ENCODE data around the gene ITGBL1.
"Not testable (repeated sequence)": the region's sequence is repeated elsewhere in the genome, so short reads cannot be mapped to it uniquely, and the experiment has no call there.

ITGBL1 gene

DNA sequence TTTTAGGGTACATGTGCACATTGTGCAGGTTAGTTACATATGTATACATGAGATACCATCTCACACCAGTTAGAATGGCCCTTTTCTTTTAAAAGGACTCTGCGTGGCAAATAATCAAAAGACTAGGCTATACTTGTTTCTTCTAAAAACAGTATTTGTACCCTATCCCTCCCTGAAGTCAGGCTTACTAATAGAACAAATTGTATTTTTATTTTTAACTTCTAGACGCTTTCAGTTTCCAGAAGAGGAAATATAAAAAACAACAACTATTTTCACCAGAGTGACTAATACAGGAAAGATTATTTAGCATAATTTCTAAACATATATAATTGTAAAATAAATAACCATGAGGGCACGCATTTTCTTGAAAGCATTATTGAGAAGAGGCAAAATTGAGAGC is 83.6 kb downstream of the ITGBL1 start:
- Histone ChIP-seq H3F3A (ENCODE audit: low read depth) (no peaks in the 10 kb centered on the region), H3K9me2 (replicated peaks; ENCODE audit: low read depth, low read length) (no peaks in the 10 kb centered on the region), H3K9me3 (ENCODE audit: insufficient read depth, low read depth, low read length) (no peaks in the 10 kb centered on the region), H2AFZ (ENCODE audit: low read length) (no peak overlapping the region), H3K36me3 (ENCODE audit: insufficient read depth, low read length) (no peaks in the 10 kb centered on the region), H3K4me2 (ENCODE audit: low read depth, low read length, poor library complexity, severe bottlenecking) (no peak overlapping the region), H3K9ac (ENCODE audit: low read depth, low read length, poor library complexity, severe bottlenecking) (no peak overlapping the region), H3K27me3 (ENCODE audit: insufficient read depth, low read length, poor library complexity, severe bottlenecking) (no peaks in the 10 kb centered on the region), H4K20me1 (ENCODE audit: insufficient read depth, low read length, poor library complexity, severe bottlenecking) (no peaks in the 10 kb centered on the region), H3K79me2 (ENCODE audit: insufficient read depth, low read length) (no peaks in the 10 kb centered on the region), H3K4me3 (ENCODE audit: low read length, poor library complexity, severe bottlenecking) (no peak overlapping the region), H3K4me1 (ENCODE audit: insufficient read depth, low read length, poor library complexity, severe bottlenecking) (peaks cover 2% of the 10 kb centered on the region)
- no peak for TF ChIP-seq CTCF (conservative IDR thresholded peaks at IDR 0.05; ENCODE audit: low read length)
- no peak for TF ChIP-seq EZH2phosphoT487 (IDR thresholded peaks at IDR 0.05; ENCODE audit: borderline replicate concordance)

- H3K4me1 ChIP-seq (ENCODE audit: insufficient read depth, low read length, poor library complexity, severe bottlenecking); H3K36me3 ChIP-seq (ENCODE audit: insufficient read depth, low read length); H3K9me2 ChIP-seq (replicated peaks; ENCODE audit: low read depth, low read length); H3F3A ChIP-seq (ENCODE audit: low read depth); H3K27me3 ChIP-seq (ENCODE audit: insufficient read depth, low read length, poor library complexity, severe bottlenecking); H3K9me3 ChIP-seq (ENCODE audit: insufficient read depth, low read depth, low read length); H3K4me3 ChIP-seq (ENCODE audit: low read length, poor library complexity, severe bottlenecking); H3K79me2 ChIP-seq (ENCODE audit: insufficient read depth, low read length); H3K9ac ChIP-seq (ENCODE audit: low read depth, low read length, poor library complexity, severe bottlenecking); H3K4me2 ChIP-seq (ENCODE audit: low read depth, low read length, poor library complexity, severe bottlenecking); H2AFZ ChIP-seq (ENCODE audit: low read length); H4K20me1 ChIP-seq (ENCODE audit: insufficient read depth, low read length, poor library complexity, severe bottlenecking): not testable (repeated sequence)
Measured at GRCh38 chr13:101544544-101544943, 92.1 kb downstream of the ITGBL1 start.

- Histone ChIP-seq H3K4me2 (ENCODE audit: low read depth, low read length, poor library complexity, severe bottlenecking) (no peak overlapping the region), H3K9me3 (ENCODE audit: insufficient read depth, low read depth, low read length) (no peaks in the 10 kb centered on the region), H2AFZ (ENCODE audit: low read length) (no peak overlapping the region), H3K36me3 (ENCODE audit: insufficient read depth, low read length) (no peaks in the 10 kb centered on the region), H3K79me2 (ENCODE audit: insufficient read depth, low read length) (no peaks in the 10 kb centered on the region), H3F3A (ENCODE audit: low read depth) (no peaks in the 10 kb centered on the region), H4K20me1 (ENCODE audit: insufficient read depth, low read length, poor library complexity, severe bottlenecking) (no peaks in the 10 kb centered on the region), H3K9me2 (replicated peaks; ENCODE audit: low read depth, low read length) (no peaks in the 10 kb centered on the region), H3K27me3 (ENCODE audit: insufficient read depth, low read length, poor library complexity, severe bottlenecking) (no peaks in the 10 kb centered on the region), H3K9ac (ENCODE audit: low read depth, low read length, poor library complexity, severe bottlenecking) (no peak overlapping the region), H3K4me1 (ENCODE audit: insufficient read depth, low read length, poor library complexity, severe bottlenecking) (no peaks in the 10 kb centered on the region), H3K4me3 (ENCODE audit: low read length, poor library complexity, severe bottlenecking) (no peak overlapping the region)
- no peak for TF ChIP-seq EZH2phosphoT487 (IDR thresholded peaks at IDR 0.05; ENCODE audit: borderline replicate concordance)
- TF ChIP-seq CTCF (conservative IDR thresholded peaks at IDR 0.05; ENCODE audit: low read length): no peak
Measured at GRCh38 chr13:101544979-101545378, 92.5 kb downstream of the ITGBL1 start.

GRCh38 chr13:101545521-101545920 is 93.0 kb downstream of the ITGBL1 start:
- H3K9me2 ChIP-seq (replicated peaks; ENCODE audit: low read depth, low read length): no peaks in the 10 kb centered on the region
- no peak overlapping the region for H2AFZ ChIP-seq (ENCODE audit: low read length)
- no peaks in the 10 kb centered on the region for H3K36me3 ChIP-seq (ENCODE audit: insufficient read depth, low read length)
- no peaks in the 10 kb centered on the region for H3K27me3 ChIP-seq (ENCODE audit: insufficient read depth, low read length, poor library complexity, severe bottlenecking)
- no peak overlapping the region for H3K9ac ChIP-seq (ENCODE audit: low read depth, low read length, poor library complexity, severe bottlenecking)
- H3K4me3 ChIP-seq (ENCODE audit: low read length, poor library complexity, severe bottlenecking): no peak overlapping the region
- H3K9me3 ChIP-seq (ENCODE audit: insufficient read depth, low read depth, low read length): no peaks in the 10 kb centered on the region
- H3F3A ChIP-seq (ENCODE audit: low read depth): no peaks in the 10 kb centered on the region
- no peaks in the 10 kb centered on the region for H3K4me1 ChIP-seq (ENCODE audit: insufficient read depth, low read length, poor library complexity, severe bottlenecking)
- no peak overlapping the region for H3K4me2 ChIP-seq (ENCODE audit: low read depth, low read length, poor library complexity, severe bottlenecking)
- no peaks in the 10 kb centered on the region for H3K79me2 ChIP-seq (ENCODE audit: insufficient read depth, low read length)
- TF ChIP-seq CTCF (conservative IDR thresholded peaks at IDR 0.05; ENCODE audit: low read length) (no peak), EZH2phosphoT487 (IDR thresholded peaks at IDR 0.05; ENCODE audit: borderline replicate concordance) (no peak)
- H4K20me1 ChIP-seq (ENCODE audit: insufficient read depth, low read length, poor library complexity, severe bottlenecking): no peaks in the 10 kb centered on the region

Measured in Loucy (cell line).